Neural cell (in vitro differentiated cells): ENCODE data around the gene RPLP1. TPM values are rescaled to one million over a fixed set of nuclear protein-coding genes. Genes with fewer than 3 reads are reported as not detected.

Experiments used
- H2AFZ ChIP-seq: fragments of 200-600, 300-800 bp; sonication (generic), shearing (Covaris generic); 2 replicates; pipeline ENCODE4 v1.6.0; 2014; ENCODE audit warnings: low read depth, mild to moderate bottlenecking, antibody characterized with exemption, low read length, moderate library complexity
- H3F3A ChIP-seq: fragments of 200-600 bp; shearing (Covaris generic); 2 replicates; pipeline ENCODE4 v1.6.1; 2016; ENCODE audit warnings: mild to moderate bottlenecking, moderate library complexity, mixed read lengths, antibody characterized with exemption, low read length; ENCODE audit not compliant: insufficient read depth, poor library complexity, severe bottlenecking
- H3K27ac ChIP-seq: fragments of 200-600, 300-800 bp; sonication (generic), shearing (Covaris generic); 2 replicates; pipeline ENCODE4 v1.5.1; 2014; ENCODE audit warnings: mild to moderate bottlenecking, low read length, moderate library complexity
- H3K27me3 ChIP-seq: fragments of 300-800, 200-600 bp; sonication (generic), shearing (Covaris generic); 2 replicates; pipeline ENCODE4 v1.6.0; 2014; ENCODE audit warnings: mild to moderate bottlenecking, low read depth, low read length, moderate library complexity; ENCODE audit not compliant: insufficient read depth
- H3K36me3 ChIP-seq: fragments of 300-800, 200-600 bp; sonication (generic), shearing (Covaris generic); 2 replicates; pipeline ENCODE4 v1.5.1; 2014; ENCODE audit warnings: mild to moderate bottlenecking, antibody characterized with exemption, low read length, moderate library complexity; ENCODE audit not compliant: insufficient read depth
- H3K4me2 ChIP-seq: fragments of 300-800, 200-600 bp; sonication (generic), shearing (Covaris generic); 2 replicates; pipeline ENCODE4 v1.6.0; 2014; ENCODE audit warnings: mild to moderate bottlenecking, low read length
- H3K4me3 ChIP-seq: fragments of 300-800, 200-600 bp; sonication (generic), shearing (Covaris generic); 2 replicates; pipeline ENCODE4 v1.5.1; 2014; ENCODE audit warnings: mild to moderate bottlenecking, low read length, moderate library complexity
- H3K79me2 ChIP-seq: fragments of 200-600 bp; shearing (Covaris generic); replicated peaks from 2 replicates; pipeline ENCODE4 v1.6.0; 2014; ENCODE audit warnings: mild to moderate bottlenecking, low read length, moderate library complexity; ENCODE audit not compliant: insufficient read depth
- H3K9ac ChIP-seq: fragments of 300-800, 200-600 bp; sonication (generic), shearing (Covaris generic); 2 replicates; pipeline ENCODE4 v1.6.1; 2016; ENCODE audit warnings: mild to moderate bottlenecking, low read length, mixed read lengths
- H3K9me2 ChIP-seq: fragments of 200-600 bp; shearing (Covaris generic); 2 replicates; pipeline ENCODE4 v1.6.1; 2016; ENCODE audit warnings: mild to moderate bottlenecking, low read length, mixed read lengths; ENCODE audit not compliant: insufficient read depth
- H3K9me3 ChIP-seq: fragments of 200-600, 300-800 bp; sonication (generic), shearing (Covaris generic); 2 replicates; pipeline ENCODE4 v1.6.1; 2016; ENCODE audit warnings: mild to moderate bottlenecking, mixed run types, low read length, moderate library complexity, mixed read lengths
- H4K20me1 ChIP-seq: fragments of 200-600 bp; shearing (Covaris generic); 2 replicates; pipeline ENCODE4 v1.6.1; 2016; ENCODE audit warnings: mild to moderate bottlenecking, mixed run types; ENCODE audit not compliant: insufficient read depth
- EP300 ChIP-seq: fragments of 450-650 bp; conservative IDR thresholded peaks from 2 replicates; pipeline ENCODE4 v1.6.1; 2014; ENCODE audit warnings: antibody characterized with exemption, mild to moderate bottlenecking, moderate library complexity; ENCODE audit not compliant: poor library complexity, severe bottlenecking
- EZH2 ChIP-seq: fragments of 200-600, 300-800 bp; shearing (Covaris generic), sonication (generic); IDR thresholded peaks from 2 replicates; pipeline ENCODE4 v1.6.1; 2014; ENCODE audit warnings: antibody characterized with exemption, low read length, borderline replicate concordance, mild to moderate bottlenecking; ENCODE audit not compliant: insufficient read depth, poor library complexity, severe bottlenecking
- MXI1 ChIP-seq: fragments of 450-650 bp; conservative IDR thresholded peaks from 2 replicates; pipeline ENCODE4 v1.6.1; 2014; ENCODE audit warnings: antibody characterized with exemption, mild to moderate bottlenecking; ENCODE audit not compliant: poor library complexity, severe bottlenecking
- POLR2AphosphoS5 ChIP-seq: IDR thresholded peaks from 2 replicates; pipeline ENCODE4 v1.6.1; 2012
- RAD21 ChIP-seq: fragments of 450-650 bp; conservative IDR thresholded peaks from 2 replicates; pipeline ENCODE4 v1.6.1; 2014; ENCODE audit warnings: antibody characterized with exemption, mild to moderate bottlenecking, moderate library complexity
- SMC3 ChIP-seq: fragments of 450-650 bp; conservative IDR thresholded peaks from 2 replicates; pipeline ENCODE4 v1.6.1; 2014; ENCODE audit warnings: antibody characterized with exemption, mild to moderate bottlenecking, moderate library complexity; ENCODE audit not compliant: poor library complexity
- TAF1 ChIP-seq: IDR thresholded peaks from 2 replicates; pipeline ENCODE4 v1.6.1; 2012; ENCODE audit warnings: low read depth
- polyA plus RNA-seq: library from polyadenylated mRNA; depleted of rRNA; stranded (reverse); fragments of >200 nt; gene quantifications from 2 replicates; pipeline ENCODE4 v1.2.3, GENCODE V29; 2014
- TF ChIP-seq, protein P1 (sequence below): fragments of 450-650 bp; IDR thresholded peaks from 2 replicates; pipeline ENCODE4 v1.5.1; 2014; ENCODE audit warnings: antibody characterized with exemption, mild to moderate bottlenecking, moderate library complexity; ENCODE audit not compliant: poor library complexity, severe bottlenecking
- TF ChIP-seq, protein P2 (sequence below): IDR thresholded peaks from 2 replicates; pipeline ENCODE4 v1.6.1; 2012; ENCODE audit warnings: borderline replicate concordance

RPLP1 gene
- polyA plus RNA-seq, 1 donor from 2014 or later = 37.5 TPM

DNA sequence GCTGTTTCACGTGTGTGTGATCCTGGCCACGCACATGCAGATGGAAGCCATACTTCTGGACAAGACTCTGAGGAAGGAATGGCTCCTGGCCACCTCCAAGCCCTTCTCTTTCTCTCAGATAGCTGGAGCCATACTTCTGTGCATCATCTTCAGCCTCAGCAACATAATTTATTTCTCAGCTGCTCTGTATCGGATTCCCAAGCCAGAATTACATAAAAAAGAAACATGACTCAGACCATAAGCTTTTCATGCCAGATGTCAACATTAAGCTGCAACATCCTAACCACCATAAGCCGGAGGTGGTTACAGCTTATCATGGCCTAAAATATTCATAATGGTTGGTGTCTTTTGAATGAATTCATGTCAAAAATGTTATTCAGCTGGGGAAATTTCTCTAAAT lies 49.0 kb upstream of the RPLP1 start (continued):
- TF ChIP-seq RAD21 = no peak

DNA sequence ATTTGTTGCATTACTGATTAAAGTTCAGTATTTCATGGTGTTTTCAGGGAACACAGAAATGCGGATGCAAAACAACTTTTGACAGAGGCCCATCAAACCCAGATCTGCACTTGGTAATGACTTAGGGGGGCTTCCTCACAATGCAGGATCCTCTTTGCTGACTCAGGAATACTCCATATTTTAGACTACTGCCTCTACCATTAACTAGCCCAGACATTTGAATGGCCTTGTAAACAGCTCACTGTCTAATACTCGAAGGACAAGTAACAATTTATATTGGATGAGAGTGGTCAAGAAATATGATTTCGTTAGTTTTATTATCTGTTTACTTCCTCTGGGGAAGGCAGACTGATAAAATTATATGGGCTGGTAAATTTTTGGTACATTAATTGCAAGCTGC lies 47.5 kb upstream of the RPLP1 start:
- Histone ChIP-seq H3K27ac (no peak overlapping the region), H4K20me1 (no peaks in the 10 kb centered on the region), H2AFZ (no peak overlapping the region), H3K9me3 (no peaks in the 10 kb centered on the region), H3K27me3 (no peaks in the 10 kb centered on the region), H3K36me3 (no peaks in the 10 kb centered on the region), H3K4me2 (no peak overlapping the region), H3K9ac (no peak overlapping the region), H3K9me2 (no peaks in the 10 kb centered on the region), H3K79me2 (no peaks in the 10 kb centered on the region), H3F3A (no peaks in the 10 kb centered on the region), H3K4me3 (no peak overlapping the region)
- TF ChIP-seq, protein P1, sequence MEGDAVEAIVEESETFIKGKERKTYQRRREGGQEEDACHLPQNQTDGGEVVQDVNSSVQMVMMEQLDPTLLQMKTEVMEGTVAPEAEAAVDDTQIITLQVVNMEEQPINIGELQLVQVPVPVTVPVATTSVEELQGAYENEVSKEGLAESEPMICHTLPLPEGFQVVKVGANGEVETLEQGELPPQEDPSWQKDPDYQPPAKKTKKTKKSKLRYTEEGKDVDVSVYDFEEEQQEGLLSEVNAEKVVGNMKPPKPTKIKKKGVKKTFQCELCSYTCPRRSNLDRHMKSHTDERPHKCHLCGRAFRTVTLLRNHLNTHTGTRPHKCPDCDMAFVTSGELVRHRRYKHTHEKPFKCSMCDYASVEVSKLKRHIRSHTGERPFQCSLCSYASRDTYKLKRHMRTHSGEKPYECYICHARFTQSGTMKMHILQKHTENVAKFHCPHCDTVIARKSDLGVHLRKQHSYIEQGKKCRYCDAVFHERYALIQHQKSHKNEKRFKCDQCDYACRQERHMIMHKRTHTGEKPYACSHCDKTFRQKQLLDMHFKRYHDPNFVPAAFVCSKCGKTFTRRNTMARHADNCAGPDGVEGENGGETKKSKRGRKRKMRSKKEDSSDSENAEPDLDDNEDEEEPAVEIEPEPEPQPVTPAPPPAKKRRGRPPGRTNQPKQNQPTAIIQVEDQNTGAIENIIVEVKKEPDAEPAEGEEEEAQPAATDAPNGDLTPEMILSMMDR = no peak
- TF ChIP-seq EZH2 = no peak
- TF ChIP-seq, protein P2, sequence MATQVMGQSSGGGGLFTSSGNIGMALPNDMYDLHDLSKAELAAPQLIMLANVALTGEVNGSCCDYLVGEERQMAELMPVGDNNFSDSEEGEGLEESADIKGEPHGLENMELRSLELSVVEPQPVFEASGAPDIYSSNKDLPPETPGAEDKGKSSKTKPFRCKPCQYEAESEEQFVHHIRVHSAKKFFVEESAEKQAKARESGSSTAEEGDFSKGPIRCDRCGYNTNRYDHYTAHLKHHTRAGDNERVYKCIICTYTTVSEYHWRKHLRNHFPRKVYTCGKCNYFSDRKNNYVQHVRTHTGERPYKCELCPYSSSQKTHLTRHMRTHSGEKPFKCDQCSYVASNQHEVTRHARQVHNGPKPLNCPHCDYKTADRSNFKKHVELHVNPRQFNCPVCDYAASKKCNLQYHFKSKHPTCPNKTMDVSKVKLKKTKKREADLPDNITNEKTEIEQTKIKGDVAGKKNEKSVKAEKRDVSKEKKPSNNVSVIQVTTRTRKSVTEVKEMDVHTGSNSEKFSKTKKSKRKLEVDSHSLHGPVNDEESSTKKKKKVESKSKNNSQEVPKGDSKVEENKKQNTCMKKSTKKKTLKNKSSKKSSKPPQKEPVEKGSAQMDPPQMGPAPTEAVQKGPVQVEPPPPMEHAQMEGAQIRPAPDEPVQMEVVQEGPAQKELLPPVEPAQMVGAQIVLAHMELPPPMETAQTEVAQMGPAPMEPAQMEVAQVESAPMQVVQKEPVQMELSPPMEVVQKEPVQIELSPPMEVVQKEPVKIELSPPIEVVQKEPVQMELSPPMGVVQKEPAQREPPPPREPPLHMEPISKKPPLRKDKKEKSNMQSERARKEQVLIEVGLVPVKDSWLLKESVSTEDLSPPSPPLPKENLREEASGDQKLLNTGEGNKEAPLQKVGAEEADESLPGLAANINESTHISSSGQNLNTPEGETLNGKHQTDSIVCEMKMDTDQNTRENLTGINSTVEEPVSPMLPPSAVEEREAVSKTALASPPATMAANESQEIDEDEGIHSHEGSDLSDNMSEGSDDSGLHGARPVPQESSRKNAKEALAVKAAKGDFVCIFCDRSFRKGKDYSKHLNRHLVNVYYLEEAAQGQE = no peak
- TF ChIP-seq TAF1 = no peak
- TF ChIP-seq EP300 = no peak
- TF ChIP-seq POLR2AphosphoS5 = no peak

DNA sequence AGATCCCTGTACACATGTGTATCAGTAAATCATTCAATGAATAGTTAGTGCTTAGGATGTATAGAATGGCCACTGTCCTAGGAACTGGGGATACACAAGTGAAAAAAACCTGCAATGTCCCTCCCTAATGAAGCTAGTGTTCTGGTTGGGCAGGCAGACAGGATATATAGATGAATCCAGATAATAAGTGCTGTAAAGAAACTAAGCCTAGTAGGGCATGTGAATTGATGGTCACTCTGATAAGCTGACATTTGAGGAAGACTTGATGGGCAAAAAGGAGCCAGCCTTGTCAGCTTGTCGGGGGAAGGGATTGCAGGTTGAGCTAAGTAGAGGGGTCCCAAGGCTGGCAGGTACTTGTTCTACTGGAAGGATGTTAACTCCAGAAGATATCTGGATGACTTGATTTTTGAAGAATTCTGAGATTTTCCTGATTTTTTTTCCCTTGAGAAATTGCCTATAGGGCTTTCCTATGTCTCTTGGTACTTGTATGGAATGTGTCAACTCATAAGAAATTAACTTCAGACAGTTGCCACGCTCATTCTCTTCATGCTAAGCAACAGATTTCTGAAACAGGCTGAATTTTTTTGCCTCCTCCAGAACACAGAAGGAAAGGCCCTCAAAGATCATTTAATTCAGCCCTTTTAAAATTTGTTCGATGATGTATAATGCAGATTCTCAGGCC lies 44.8 kb upstream of the RPLP1 start:
- Histone ChIP-seq H3F3A (no peaks in the 10 kb centered on the region), H4K20me1 (no peaks in the 10 kb centered on the region), H3K9me3 (no peaks in the 10 kb centered on the region), H3K27ac (no peak overlapping the region), H3K36me3 (no peaks in the 10 kb centered on the region), H2AFZ (no peak overlapping the region), H3K4me3 (no peak overlapping the region), H3K9me2 (no peaks in the 10 kb centered on the region), H3K27me3 (no peaks in the 10 kb centered on the region), H3K79me2 (no peaks in the 10 kb centered on the region), H3K9ac (no peak overlapping the region), H3K4me2 (no peak overlapping the region)
- TF ChIP-seq EP300 (no peak), EZH2 (no peak), SMC3 (no peak), TAF1 (no peak), RAD21 (no peak), POLR2AphosphoS5 (no peak), MXI1 (no peak)
- TF ChIP-seq, protein P2 = no peak
- TF ChIP-seq, protein P1 = no peak
